CD4-positive, alpha-beta memory T cell (primary cell): ENCODE data around the gene ENG. TPM values are rescaled to one million over a fixed set of nuclear protein-coding genes. Genes with fewer than 3 reads are reported as not detected.

Source experiments
- CTCF ChIA-PET: fragments of 350-600 bp; sonication (Branson Sonifier 250); formaldehyde crosslinking; loops from one replicate; lab custom pipeline; 2021; ENCODE audit warnings: inconsistent platforms; ENCODE audit not compliant: partially characterized antibody; lab: Charles Lee
- POLR2A ChIA-PET: fragments of 350-600 bp; sonication (Branson Sonifier 250); formaldehyde crosslinking; loops from one replicate; lab custom pipeline; 2021; ENCODE audit not compliant: partially characterized antibody; lab: Charles Lee
- DNase-seq, 5 donors: peaks; one replicate each; pipeline versions ENCODE4 v3.0.0 to v3.0.0-alpha.2; 2020 to 2022; ENCODE audit warnings: mixed read lengths in 1 of 5
- H3K27ac ChIP-seq: one replicate; pipeline ENCODE4 v1.7.0; 2013; ENCODE audit warnings: low read depth, low read length
- H3K27me3 ChIP-seq: 2 replicates; pipeline ENCODE4 v1.7.0; 2013; ENCODE audit warnings: mild to moderate bottlenecking, low read length, moderate library complexity; ENCODE audit not compliant: insufficient read depth
- H3K36me3 ChIP-seq: 2 replicates; pipeline ENCODE4 v1.7.0; 2013; ENCODE audit warnings: mild to moderate bottlenecking, low read length, moderate library complexity; ENCODE audit not compliant: insufficient read depth
- H3K4me1 ChIP-seq: 2 replicates; pipeline ENCODE4 v1.7.0; 2013; ENCODE audit warnings: mild to moderate bottlenecking, low read length, moderate library complexity; ENCODE audit not compliant: insufficient read depth
- H3K4me3 ChIP-seq, 2 donors: one replicate each; pipeline ENCODE4 v1.7.0; 2013; ENCODE audit warnings: low read length in 2 of 2, mild to moderate bottlenecking in 1 of 2
- H3K9me3 ChIP-seq, 2 donors: one replicate each; pipeline ENCODE4 v1.7.0; 2013; ENCODE audit warnings: low read length in 2 of 2, control low read depth in 1 of 2; ENCODE audit not compliant: control insufficient read depth in 1 of 2
- H3K27ac Mint-ChIP-seq, 7 donors: one replicate each; pipeline ENCODE4 v1.8.0; 2020 to 2021; ENCODE audit warnings: mixed read lengths in 7 of 7, mild to moderate bottlenecking in 6 of 7, inconsistent platforms in 3 of 7, moderate library complexity in 3 of 7
- H3K27me3 Mint-ChIP-seq, 2 donors: one replicate each; pipeline ENCODE4 v1.8.0; 2020 to 2021; ENCODE audit warnings: mixed read lengths in 2 of 2
- H3K36me3 Mint-ChIP-seq, 2 donors: one replicate each; pipeline ENCODE4 v1.8.0; 2020 to 2021; ENCODE audit warnings: mixed read lengths in 2 of 2, inconsistent platforms in 1 of 2, mild to moderate bottlenecking in 1 of 2
- H3K4me1 Mint-ChIP-seq, 4 donors: one replicate each; pipeline ENCODE4 v1.8.0; 2020 to 2021; ENCODE audit warnings: mixed read lengths in 4 of 4, mild to moderate bottlenecking in 1 of 4
- H3K4me3 Mint-ChIP-seq, 8 donors: one replicate each; pipeline ENCODE4 v1.8.0; 2020 to 2021; ENCODE audit warnings: mixed read lengths in 8 of 8, mild to moderate bottlenecking in 7 of 8, moderate library complexity in 6 of 8, inconsistent platforms in 3 of 8
- H3K9me3 Mint-ChIP-seq, 8 donors: one replicate each; pipeline ENCODE4 v1.8.0; 2020 to 2021; ENCODE audit warnings: mixed read lengths in 8 of 8, mild to moderate bottlenecking in 5 of 8, inconsistent platforms in 3 of 8, moderate library complexity in 1 of 8
- intact Hi-C: fragments of 100-400 bp; cut with micrococcal nuclease; formaldehyde crosslinking; loops from one replicate; pipeline ENCODE4 v1.15.1; 2023
- microRNA-seq: library from miRNA; unstranded; fragments of <30 nt; microRNA quantifications from one replicate; pipeline ENCODE4 v1.2.0, GENCODE V29; 2021; ENCODE audit warnings: borderline replicate concordance, borderline number of aligned reads, borderline microRNAs expressed, mixed read lengths
- polyA plus RNA-seq, 2 donors: library from polyadenylated mRNA; unstranded; fragments of 300-500 nt; fragmentation: Illumina TruSeq; gene quantifications; one replicate each; pipeline ENCODE4 v1.2.3, GENCODE V29; 2021
- total RNA-seq, 2 experiments: library from RNA; stranded (reverse); gene quantifications; one replicate each; pipeline ENCODE4 v1.2.3, GENCODE V29; 2021

Gene ENG
- total and polyA plus RNA-seq, 4 experiments from 2014 or later: 2.0 to 13.8 (median 8.9) TPM

DNA sequence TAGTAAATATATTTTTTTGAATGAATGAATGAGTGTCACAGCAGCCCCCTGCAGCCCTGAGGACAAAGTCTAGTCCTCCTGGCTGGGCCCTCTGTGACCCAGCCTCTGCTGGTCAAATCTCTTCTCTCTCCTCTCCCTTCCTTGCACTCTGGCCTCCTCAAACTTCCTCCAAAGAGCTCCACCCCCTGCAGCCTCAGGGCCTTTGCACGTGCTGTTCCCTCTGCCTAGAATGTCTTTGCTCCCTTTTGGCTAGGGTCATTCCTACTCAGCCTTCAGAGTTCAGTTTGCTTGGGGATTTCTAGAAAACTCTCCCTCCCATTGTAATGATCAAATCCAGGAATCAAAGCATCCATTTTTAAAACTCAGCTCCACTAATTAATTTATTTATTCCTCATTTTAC lies 89.0 kb downstream of the ENG start:
- Mint-ChIP-seq H3K36me3 (peaks cover 33 to 57% of the 10 kb centered on the region in 2 donors), H3K27ac (peak overlapping the region; percentile 36 to 98 (median 79)), H3K4me3 (peak overlapping the region in 2 of 8 donors; percentile 22 to 38), H3K9me3 (no peaks in the 10 kb centered on the region), H3K4me1 (peaks cover 47 to 80% (median 68%) of the 10 kb centered on the region in 4 donors), H3K27me3 (no peaks in the 10 kb centered on the region)
- ChIA-PET POLR2A (interaction anchor here (1.0 to 15.3 kb wide), 6 partner anchors 11 to 172 kb away, joined by 3 to 377 read pairs (median 6); partner anchors contain the start of genes CDK9, DPM2, FPGS and SH2D3C), CTCF (interaction anchor here (0.8 to 10.6 kb wide), 8 partner anchors 19 to 177 kb away, joined by 3 to 128 read pairs (median 6); partner anchors contain the start of genes CDK9 and TOR2A)
- peak overlapping the region; percentile 67 for H3K27ac ChIP-seq
- peaks cover 67% of the 10 kb centered on the region for H3K4me1 ChIP-seq
- peaks cover 11% of the 10 kb centered on the region for H3K36me3 ChIP-seq
- no peaks in the 10 kb centered on the region for H3K27me3 ChIP-seq
- no peaks in the 10 kb centered on the region for H3K9me3 ChIP-seq
- intact Hi-C loops: no loop called here
- DNase-seq: no peak
- H3K4me3 ChIP-seq: no peak overlapping the region

Small RNA genes within 50 kb of the gene (microRNA-seq; reads per million reads assigned to microRNA genes)
- not detected for gene MIR2861
- gene MIR3960: not detected
- gene MIR4672: not detected

Other genes with a start within 250 kb of the ENG start
- 10 to 100 TPM; 19.9 to 20.9 TPM for gene STXBP1, start 242.4 kb downstream of the ENG start, total RNA-seq
- gene STXBP1, start 242.4 kb downstream of the ENG start, polyA plus RNA-seq: 1 to 10 TPM; 4.8 to 5.5 TPM
- under 1 TPM in 1 of 2 experiments, not detected in 1; 0.25 TPM for gene CFAP157, start 147.7 kb downstream of the ENG start, total RNA-seq
- under 1 TPM; 0.14 to 0.22 TPM for gene CFAP157, start 147.7 kb downstream of the ENG start, polyA plus RNA-seq
- 1 to 10 TPM; 7.3 to 8.4 TPM for gene PTRH1, start 139.0 kb downstream of the ENG start, total RNA-seq
- gene PTRH1, start 139.0 kb downstream of the ENG start, polyA plus RNA-seq: 10 to 100 TPM; 25.6 to 31.1 TPM
- 1 to 10 TPM; 2.5 to 2.6 TPM for gene TTC16, start 138.6 kb downstream of the ENG start, total RNA-seq
- gene TTC16, start 138.6 kb downstream of the ENG start, polyA plus RNA-seq: 1 to 10 TPM in 1 of 2 donors, under 1 TPM in 1; 0.09 to 1.8 TPM
- 10 to 100 TPM; 14.3 to 18.4 TPM for gene TOR2A, start 119.4 kb downstream of the ENG start, total RNA-seq
- gene TOR2A, start 119.4 kb downstream of the ENG start, polyA plus RNA-seq: 10 to 100 TPM; 23.2 to 27.1 TPM
- 10 to 100 TPM; 43.4 to 48.6 TPM for gene SH2D3C, start 76.0 kb downstream of the ENG start, total RNA-seq
- gene SH2D3C, start 76.0 kb downstream of the ENG start, polyA plus RNA-seq: 10 to 100 TPM in 1 of 2 donors, 1 to 10 TPM in 1; 8.7 to 51.5 TPM
- 100 to 1,000 TPM; 127 to 138 TPM for gene CDK9, start 68.6 kb downstream of the ENG start, total RNA-seq
- gene CDK9, start 68.6 kb downstream of the ENG start, polyA plus RNA-seq: 10 to 100 TPM; 35.4 to 63.6 TPM
- 100 to 1,000 TPM; 100 to 101 TPM for gene FPGS, start 51.8 kb downstream of the ENG start, total RNA-seq
- gene FPGS, start 51.8 kb downstream of the ENG start, polyA plus RNA-seq: 10 to 100 TPM; 49.4 to 54.6 TPM
- gene AK1, start 23.0 kb upstream of the ENG start, total RNA-seq: 10 to 100 TPM; 58.1 to 62.7 TPM
- gene AK1, start 23.0 kb upstream of the ENG start, polyA plus RNA-seq: under 1 TPM in 1 of 2 donors, not detected in 1; 0.53 TPM
- gene ST6GALNAC6, start 44.9 kb upstream of the ENG start, total RNA-seq: 100 to 1,000 TPM; 125 to 127 TPM
- 10 to 100 TPM; 45.2 to 45.6 TPM for gene ST6GALNAC6, start 44.9 kb upstream of the ENG start, polyA plus RNA-seq
- 10 to 100 TPM; 35.7 to 38.1 TPM for gene ST6GALNAC4, start 62.4 kb upstream of the ENG start, total RNA-seq
- 10 to 100 TPM; 10.2 to 18.5 TPM for gene ST6GALNAC4, start 62.4 kb upstream of the ENG start, polyA plus RNA-seq
- 1 to 10 TPM in 1 of 2 experiments, under 1 TPM in 1; 0.72 to 1.8 TPM for gene PIP5KL1, start 76.1 kb upstream of the ENG start, total RNA-seq
- under 1 TPM; 0.26 to 0.79 TPM for gene PIP5KL1, start 76.1 kb upstream of the ENG start, polyA plus RNA-seq
- gene DPM2, start 83.2 kb upstream of the ENG start, total RNA-seq: 10 to 100 TPM; 37.0 to 39.7 TPM
- 10 to 100 TPM; 41.0 to 43.1 TPM for gene DPM2, start 83.2 kb upstream of the ENG start, polyA plus RNA-seq
- 100 to 1,000 TPM; 516 to 550 TPM for gene EEIG1, start 126.3 kb upstream of the ENG start, total RNA-seq
- 100 to 1,000 TPM in 1 of 2 donors, 10 to 100 TPM in 1; 95.4 to 205 TPM for gene EEIG1, start 126.3 kb upstream of the ENG start, polyA plus RNA-seq
- 10 to 100 TPM; 13.3 to 13.8 TPM for gene NAIF1, start 212.7 kb upstream of the ENG start, total RNA-seq
- 10 to 100 TPM; 11.3 to 15.2 TPM for gene NAIF1, start 212.7 kb upstream of the ENG start, polyA plus RNA-seq
- 10 to 100 TPM; 22.0 to 26.9 TPM for gene SLC25A25, start 213.6 kb upstream of the ENG start, total RNA-seq
- gene SLC25A25, start 213.6 kb upstream of the ENG start, polyA plus RNA-seq: 10 to 100 TPM; 13.4 to 17.6 TPM